ENCODE results near the gene KCNJ3.

KCNJ3 gene, protein sequence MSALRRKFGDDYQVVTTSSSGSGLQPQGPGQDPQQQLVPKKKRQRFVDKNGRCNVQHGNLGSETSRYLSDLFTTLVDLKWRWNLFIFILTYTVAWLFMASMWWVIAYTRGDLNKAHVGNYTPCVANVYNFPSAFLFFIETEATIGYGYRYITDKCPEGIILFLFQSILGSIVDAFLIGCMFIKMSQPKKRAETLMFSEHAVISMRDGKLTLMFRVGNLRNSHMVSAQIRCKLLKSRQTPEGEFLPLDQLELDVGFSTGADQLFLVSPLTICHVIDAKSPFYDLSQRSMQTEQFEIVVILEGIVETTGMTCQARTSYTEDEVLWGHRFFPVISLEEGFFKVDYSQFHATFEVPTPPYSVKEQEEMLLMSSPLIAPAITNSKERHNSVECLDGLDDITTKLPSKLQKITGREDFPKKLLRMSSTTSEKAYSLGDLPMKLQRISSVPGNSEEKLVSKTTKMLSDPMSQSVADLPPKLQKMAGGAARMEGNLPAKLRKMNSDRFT

DNA sequence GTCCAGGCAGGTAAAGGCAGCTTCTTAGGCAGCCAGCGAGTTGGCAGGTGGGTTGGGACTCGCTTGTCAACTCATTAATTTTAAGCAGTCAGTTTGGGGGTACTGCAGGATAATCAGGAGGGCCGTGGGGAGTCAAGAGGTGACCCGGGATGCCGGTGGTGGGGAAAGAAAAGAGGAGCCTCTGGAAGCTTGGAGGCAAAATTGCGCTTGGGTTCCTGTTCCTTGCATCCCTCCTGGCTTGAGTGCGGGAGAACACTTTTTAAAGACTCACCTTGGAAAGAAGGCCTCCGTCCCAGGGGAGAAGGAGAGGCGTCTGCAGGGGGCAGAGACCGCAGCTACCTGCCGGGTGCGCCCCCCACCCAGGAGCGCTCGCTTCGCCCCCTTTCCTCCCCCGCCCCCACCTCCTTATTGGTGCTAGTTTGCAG lies at the start of gene KCNJ3:
Gene KCNJ3, plus strand, starts transcription at position 400 of the 425 bp plus-strand sequence. CDS start 81 bp downstream, outside the sequence.
- DNase-seq = no peak

DNA sequence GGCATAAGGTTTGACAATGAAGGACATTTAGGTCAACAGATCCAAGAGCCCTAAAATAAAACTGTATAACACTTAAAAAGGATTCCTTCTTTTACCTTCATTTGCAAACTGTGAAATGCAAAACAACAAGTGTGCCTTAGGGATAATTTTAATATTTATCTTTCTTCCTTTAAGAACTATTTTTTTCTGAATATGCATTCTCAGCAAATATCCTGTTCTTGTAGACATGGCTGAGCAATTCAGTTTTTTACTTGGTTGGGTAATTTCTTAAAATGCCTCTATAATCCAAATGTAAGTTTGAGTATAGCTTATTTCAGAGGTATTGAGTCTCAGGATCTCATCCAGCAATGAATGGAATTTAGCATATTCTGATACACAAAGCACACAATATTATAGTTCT lies 43.0 kb upstream of the KCNJ3 start:
- no peak for DNase-seq

DNA sequence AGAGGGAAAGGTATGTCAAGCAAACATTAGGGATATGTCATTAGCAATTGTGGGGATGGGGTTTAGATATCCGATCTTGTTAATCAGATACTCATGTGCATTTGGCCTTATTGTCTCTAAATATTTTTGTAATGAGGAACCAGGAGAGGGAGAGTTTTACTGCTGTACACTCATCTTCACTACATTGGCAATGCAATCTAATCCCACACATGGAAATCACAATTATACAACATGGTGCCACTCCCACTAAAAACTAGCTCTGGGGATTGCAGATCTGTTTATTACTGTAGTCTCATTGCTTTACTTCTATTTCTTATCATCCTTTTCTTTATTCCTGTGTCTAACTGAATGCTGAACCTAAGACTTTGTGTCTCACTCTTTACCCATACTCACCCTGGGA lies 39.6 kb upstream of the KCNJ3 start:
- DNase-seq = no peak

DNA sequence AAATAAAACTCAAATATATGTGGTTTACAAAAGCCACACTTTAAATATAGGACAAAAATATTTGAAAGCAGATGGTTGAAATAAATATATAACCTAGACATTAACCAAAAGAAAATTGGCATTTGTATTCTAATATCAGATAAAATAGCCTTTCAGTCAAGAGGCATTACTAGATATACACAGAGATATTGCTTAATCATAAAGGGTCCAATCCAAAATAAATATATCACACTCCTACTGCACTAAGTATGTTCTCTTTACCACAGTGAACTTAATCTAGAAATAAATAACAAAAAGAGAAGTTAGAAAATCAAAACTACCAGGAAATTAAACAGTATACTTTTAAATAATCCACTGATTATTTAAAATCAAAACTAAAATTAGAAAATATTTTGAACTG lies 34.2 kb upstream of the KCNJ3 start:
- DNase-seq = no peak

DNA sequence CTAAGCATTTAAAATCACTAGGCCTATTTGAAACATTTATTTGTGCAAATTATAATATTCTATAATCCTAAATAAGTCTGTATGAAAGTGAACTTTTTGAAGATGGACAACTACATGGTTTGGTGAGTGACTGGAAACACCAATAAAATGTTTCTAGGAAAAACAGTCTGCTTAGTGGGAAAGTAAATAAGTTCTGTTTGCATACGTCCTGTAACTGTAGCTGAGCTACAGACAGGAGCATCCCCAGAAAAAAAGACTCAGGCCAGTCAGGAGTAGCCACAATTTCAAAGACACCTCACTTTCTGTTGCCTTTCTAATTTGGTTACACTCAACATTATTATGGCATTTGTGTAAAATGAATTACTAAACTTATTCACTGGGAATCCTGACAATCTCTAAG lies 28.4 kb upstream of the KCNJ3 start:
- DNase-seq = no peak

DNA sequence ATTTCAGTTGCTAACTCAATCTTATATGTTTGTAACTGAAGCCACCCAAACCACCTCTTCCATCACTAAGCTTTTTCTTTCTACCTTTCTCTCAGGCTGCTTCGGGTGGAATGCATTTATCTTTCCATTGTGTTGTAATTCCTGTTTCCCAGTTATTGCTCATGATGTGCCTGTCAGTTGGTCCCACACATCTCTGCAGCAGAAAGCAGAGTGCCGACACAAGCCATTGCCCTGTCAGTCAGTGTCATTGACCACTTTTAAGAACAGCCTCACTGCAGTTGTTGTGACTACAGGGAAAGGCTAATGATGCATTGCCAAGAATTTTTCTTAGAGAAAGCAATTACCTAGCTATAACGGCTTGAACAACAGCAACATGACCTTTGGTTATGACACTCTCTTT lies 24.8 kb upstream of the KCNJ3 start:
- DNase-seq = no peak

DNA sequence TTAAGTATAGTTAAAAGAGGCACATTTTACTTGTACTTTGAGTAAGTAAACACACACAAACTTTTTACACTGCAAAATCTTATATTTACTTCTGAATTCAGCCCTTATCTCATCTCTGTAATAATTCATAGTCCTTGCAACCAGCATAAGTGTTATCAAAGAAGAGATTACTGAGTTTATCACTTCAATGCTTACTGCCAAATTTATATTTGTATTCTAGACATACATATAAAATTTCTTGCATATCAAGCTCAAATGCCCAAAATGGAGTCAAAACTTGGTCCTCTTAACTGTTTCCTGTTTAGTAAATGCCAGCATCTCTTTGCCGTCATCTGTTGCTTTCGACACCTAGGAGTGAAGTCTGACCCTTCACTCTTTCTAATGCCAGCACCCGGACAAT lies 21.1 kb upstream of the KCNJ3 start:
- DNase-seq = no peak

DNA sequence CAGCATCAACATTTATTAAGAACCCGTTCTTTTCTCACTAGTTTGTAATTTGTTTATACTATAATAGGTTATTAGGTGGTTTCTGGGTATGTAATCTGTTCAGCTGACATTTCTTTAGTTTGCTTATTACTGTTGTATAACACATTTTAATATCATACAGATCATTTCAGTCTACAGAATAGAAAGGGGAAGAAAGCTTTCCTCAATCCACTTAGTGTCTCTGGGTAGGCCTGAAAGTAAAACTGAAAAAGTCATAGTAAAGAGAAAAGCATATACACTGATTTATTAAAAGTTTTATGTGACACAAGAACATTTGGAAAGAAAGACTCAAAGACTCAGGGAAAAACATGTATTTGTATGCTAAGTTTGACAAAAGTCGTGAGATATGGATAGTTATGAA lies 16.8 kb upstream of the KCNJ3 start:
- DNase-seq = no peak

DNA sequence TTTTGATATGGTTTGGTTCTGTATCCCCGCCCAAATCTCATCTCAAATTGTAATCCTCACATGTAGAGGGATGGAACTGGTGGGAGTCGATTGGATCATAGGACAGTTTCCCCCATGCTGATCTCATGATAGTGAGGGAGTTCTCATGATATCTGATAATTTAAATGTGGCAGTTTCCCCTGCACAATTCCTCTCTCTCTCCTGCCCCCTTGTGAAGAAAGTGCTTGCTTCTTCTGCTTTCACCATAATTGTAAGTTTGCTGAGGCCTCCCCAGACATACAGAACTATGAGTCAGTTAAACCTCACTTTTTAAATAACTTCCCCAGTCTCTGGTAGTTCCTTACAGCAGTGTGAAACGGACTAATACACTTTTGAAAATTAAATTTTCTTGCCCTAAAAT lies 12.3 kb upstream of the KCNJ3 start:
- no peak for DNase-seq

DNA sequence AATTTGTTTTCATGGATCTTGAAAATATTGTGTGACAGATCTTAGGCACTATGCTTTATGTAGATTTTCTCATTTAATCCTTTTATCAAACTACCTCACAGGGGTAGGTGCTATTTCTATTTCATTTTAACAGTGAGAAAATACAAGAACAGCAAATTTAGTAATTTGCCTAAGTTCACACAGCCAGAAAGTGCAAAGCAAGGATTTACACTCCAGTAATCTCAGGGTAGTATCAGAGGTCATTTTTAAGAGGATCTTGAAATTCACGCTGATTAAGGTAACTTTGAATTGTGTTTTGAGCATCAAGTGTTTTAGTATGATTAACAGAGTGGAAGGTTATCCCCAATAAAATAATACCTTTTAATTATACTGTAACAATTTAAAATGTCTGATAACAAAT lies 10.1 kb upstream of the KCNJ3 start:
- no peak for DNase-seq

DNA sequence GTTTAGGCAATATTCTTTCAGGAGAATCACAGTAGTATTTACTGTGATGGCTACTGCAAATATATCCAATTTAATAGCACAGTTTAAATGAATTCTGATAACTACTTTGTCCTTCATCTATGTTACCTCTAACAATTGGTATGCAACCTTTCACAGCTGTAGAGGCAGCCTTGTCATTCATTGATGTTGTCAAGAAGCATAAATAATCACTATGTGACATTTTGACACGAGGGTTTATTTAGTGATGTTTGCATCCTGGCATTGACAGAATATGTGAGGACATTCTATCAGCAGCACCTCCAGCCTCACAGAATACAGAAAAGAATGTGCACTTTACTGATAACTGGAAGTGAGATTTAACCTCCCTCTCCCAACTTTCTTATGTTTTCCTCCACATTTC lies 9.3 kb upstream of the KCNJ3 start:
- no peak for DNase-seq

DNA sequence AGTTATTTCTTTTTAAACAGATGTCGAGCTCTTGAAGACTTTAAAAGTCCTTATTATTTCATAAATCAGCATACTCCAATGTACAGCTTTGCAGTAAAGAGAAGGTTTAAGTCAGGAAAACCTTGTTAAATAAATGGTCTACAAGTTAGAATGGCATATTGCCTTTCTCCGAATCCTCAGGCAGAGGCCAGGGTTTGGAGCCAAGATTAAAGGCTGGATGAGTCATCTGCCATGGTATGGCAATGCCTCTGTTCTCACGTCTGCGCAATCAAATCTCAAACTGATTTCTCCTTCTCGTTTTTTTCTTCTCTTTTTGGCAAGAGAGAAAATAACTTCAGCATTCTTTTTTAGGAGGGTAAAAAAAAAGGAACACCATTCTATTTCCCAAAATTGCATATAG lies 5.6 kb upstream of the KCNJ3 start:
- DNase-seq = no peak

DNA sequence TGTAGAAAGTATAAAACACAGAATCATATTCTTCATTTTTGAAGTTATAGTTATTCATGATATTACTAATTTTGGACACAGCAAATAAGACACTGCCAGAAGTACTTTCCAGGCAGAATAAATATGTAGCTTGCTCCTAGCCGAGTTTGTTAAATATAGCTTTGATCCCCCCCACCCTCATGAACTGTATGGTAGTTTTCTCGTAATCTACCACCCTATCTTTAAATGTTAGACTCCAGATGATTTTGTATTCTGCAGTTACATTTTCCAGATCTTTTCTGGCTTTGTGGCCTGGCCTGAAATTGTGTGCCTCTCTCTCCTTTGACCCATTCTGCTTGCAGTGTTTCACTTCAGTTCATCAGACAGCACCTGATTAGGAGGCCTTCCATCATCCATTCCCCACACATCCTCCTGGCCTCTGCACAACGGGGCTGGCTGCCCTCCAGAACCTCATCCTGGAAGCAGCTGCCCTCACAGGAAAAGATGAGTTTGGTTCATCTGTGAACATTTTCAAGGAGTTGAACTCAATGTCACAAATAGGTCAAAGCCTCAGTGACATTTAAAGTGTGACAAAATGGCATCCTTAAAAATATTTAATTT lies 4.7 kb upstream of the KCNJ3 start:
- DNase-seq = no peak

DNA sequence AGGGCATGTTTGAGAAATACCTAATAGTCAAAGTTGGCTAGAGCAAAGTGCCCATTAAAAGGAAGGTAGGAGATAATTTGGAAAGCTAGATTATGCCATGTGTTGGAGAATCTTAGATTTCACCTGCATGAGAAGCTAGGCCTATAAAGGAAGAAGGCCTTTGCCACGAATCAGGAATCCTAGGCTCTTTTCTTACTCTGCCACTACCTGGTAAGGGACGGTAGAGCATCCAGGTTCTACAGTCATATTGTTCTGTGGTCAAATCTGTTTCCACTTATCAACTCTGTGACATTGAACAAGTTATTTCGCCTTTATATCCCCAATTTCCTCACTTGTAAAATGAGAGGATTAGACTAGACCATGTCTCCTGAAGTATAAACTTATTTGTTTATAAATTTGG lies 3.6 kb upstream of the KCNJ3 start:
- DNase-seq = no peak

DNA sequence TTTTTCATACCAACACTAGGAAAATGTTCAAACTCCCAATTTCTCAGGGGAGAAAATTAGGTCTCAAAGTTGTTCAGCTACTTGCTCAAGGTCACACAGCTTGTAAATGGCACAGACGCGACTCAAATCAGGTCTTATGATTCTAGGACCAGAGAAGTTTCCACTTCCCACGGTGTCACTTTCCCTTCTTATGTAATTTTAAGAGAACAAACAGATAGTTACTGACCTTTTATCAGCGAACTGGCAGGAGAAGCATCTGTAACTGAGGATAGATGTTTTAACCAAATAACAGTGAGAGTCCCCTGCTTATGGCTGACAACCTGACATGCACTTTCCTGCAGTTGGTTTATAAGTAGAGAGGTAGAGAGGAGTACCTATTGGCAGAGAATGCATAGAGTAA lies 2.1 kb upstream of the KCNJ3 start:
- DNase-seq = no peak

DNA sequence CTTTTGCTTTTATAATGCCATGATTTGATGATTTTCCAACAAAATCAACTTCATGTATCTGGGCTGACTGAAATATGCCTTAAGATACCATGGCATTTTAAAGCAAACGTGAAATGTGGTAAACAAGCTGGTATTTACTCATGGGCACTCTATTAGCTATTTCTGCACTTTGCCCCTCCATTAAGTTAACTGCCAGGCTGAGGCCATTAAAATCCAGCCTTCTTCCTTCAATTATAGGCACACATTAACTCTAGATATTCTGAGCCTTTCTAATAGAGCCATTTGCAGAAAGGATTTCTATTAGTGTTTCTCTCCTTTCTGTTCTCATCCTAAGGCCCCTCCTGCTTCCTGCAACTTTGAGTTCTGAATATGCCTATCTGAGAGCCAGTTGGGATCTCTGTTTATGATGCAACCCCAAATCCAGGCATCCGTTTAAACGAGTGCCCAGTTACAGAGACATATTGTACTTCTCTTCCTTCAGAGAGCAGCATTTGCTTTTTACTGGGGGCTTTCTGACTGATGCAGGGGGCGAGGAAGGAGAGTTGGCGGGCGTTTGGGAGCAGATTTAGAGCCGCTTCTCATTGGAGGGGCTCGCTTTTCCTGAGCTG lies 1.6 kb upstream of the KCNJ3 start:
- no peak for DNase-seq

DNA sequence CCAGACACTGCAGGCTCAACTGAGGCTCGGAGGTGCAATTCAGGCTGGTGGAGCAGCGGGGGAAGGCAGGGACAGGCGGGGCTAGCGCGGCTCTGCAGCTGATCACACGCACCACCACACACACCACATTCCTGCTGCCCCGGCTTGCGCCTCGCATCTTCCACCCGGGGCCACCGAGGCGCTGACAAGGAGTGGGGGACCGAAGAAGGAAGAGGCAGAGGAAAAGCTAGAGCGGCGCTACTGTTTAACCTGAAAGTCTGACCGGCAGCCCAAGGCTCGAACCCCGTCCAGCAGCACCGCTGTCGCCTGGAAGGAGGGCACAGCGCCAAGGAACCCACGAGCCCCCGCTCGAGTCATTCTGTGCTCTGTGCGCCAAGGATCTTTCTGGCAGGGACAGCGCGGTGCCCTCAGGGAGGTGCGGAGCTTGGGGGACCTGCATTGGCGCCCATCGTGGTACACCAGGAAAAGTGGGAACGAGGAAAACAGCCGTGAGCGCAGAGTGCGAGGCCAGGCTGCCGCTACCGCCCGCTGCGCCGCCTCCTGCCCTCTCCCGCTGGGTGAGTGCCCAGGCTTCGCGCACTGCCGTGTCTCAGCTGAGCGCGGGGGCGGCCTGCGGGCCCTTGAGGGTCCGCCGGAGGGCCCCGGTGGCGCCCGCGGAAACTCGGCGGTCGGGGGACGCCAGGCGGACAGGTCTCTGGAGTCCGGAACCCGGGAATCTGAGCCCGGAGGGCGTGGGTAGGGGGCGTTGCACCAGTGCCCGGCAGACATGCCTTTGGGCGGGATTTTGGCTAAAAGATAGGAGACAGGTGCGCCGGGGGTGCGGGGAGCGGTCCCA lies 860 bp upstream of the KCNJ3 start:
- no peak for DNase-seq

DNA sequence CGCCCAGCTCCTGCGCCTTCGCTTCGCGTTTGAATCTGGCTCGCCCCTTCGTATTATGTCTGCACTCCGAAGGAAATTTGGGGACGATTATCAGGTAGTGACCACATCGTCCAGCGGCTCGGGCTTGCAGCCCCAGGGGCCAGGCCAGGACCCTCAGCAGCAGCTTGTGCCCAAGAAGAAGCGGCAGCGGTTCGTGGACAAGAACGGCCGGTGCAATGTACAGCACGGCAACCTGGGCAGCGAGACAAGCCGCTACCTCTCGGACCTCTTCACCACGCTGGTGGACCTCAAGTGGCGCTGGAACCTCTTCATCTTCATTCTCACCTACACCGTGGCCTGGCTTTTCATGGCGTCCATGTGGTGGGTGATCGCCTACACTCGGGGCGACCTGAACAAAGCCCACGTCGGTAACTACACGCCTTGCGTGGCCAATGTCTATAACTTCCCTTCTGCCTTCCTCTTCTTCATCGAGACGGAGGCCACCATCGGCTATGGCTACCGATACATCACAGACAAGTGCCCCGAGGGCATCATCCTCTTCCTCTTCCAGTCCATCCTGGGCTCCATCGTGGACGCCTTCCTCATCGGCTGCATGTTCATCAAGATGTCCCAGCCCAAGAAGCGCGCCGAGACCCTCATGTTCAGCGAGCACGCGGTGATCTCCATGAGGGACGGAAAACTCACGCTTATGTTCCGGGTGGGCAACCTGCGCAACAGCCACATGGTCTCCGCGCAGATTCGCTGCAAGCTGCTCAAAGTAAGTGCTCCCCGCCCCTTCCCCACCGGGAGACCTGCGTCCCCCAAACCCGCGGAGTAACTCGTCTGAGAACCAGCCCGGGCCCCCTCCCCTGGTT lies 453 bp downstream of the KCNJ3 start:
- no peak for DNase-seq

DNA sequence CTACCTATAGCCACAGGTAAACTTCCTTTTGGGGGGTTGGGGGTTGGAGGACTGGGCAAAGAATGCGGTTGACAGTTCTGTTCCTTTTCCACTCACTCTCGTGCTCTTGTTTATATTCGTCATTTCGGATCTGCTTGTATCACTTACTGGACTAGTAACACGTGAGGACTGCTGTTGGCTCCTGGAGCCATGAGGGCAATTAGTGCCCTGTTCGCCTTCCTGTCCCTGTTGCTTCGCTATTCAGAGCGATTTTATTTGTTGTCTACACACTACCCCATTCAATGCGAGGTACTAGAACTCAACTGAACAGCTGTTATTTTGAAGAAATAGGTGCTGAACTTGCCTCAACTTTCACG lies 1.1 kb downstream of the KCNJ3 start:
- DNase-seq = no peak

DNA sequence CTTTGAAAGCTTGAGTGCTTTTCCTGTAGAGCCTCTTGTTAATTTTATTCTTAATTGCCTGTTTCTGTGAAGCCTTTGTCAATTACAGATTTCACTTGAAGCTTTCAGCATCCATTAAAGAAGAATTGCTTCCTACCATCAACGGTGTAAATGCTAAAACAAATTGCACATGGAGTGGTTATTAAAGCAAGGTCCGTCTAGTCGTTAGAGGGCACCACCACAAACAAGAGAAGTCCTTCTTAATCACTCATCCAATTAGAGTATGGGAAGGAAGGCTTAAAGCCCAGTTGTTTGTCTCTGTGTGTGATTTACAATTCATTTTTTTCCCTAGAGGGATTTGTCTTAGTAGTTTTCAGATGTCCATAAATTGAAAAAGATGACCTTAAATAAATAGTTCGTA lies 1.6 kb downstream of the KCNJ3 start:
- no peak for DNase-seq

DNA sequence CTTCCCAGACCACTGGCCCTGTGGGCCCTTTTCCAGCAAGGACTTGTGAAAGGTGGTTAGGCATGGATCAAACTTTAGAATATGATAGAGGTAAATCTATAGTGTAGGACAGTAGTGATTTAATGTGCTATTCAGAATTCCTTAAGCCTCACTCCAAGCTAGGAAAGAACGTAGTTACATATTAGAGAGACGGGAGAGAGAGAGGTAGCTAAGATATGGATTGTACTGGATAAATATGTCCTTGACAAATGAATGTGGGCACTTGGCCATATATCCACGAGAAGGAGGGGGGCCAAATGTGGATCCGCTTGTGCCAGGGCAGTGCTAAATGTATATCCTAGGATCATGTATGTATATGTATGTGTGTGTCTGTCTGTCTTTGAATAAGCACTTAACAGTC lies 6.5 kb downstream of the KCNJ3 start:
- no peak for DNase-seq

DNA sequence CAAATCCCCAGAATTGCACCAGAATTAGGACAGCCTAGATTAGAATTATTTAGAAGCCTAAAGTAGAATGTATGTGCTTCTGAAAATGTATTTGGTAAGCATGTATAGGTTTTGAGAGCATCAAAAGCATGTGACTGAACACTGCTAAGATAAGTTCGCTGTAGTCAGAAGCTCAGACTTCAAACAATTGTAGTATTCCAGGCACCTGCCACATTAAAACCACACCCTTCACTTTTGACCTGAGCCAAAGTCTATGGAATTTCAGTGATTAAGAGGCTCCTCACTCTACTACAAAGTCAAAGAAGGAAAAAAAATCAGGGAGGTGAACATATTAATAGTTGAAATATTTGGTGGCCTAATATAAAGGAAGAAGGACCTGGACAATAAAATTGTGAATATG lies 8.2 kb downstream of the KCNJ3 start:
- no peak for DNase-seq

All from HCEC 1CT (cell line).